Measurements from ENCODE around the gene GGT5.

The GGT5 gene

DNA sequence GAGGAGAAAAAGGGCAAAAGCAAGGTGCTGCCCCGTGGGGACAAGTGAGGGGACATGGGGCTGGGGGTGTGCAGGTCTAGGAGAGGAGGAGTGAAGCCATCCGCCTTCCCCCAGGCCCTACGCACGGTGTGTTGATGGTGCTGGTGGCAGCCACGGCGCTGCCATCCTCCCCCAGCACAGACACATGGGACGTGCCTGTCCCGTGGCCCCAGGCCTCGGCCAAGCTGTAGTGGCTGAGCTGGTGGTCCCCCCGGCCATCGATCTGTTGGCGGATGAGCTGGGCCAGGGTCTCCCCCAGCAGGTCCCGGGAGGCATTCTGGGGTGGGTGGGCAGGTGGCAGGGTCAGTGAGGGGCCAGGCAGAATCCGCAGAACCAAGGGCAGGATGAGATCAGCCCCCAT lies 18.9 kb downstream of the GGT5 start:
- H3K4me3 ChIP-seq (ENCODE audit: low read length) = no peak overlapping the region
- TF ChIP-seq, protein P1, sequence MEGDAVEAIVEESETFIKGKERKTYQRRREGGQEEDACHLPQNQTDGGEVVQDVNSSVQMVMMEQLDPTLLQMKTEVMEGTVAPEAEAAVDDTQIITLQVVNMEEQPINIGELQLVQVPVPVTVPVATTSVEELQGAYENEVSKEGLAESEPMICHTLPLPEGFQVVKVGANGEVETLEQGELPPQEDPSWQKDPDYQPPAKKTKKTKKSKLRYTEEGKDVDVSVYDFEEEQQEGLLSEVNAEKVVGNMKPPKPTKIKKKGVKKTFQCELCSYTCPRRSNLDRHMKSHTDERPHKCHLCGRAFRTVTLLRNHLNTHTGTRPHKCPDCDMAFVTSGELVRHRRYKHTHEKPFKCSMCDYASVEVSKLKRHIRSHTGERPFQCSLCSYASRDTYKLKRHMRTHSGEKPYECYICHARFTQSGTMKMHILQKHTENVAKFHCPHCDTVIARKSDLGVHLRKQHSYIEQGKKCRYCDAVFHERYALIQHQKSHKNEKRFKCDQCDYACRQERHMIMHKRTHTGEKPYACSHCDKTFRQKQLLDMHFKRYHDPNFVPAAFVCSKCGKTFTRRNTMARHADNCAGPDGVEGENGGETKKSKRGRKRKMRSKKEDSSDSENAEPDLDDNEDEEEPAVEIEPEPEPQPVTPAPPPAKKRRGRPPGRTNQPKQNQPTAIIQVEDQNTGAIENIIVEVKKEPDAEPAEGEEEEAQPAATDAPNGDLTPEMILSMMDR (conservative IDR thresholded peaks at IDR 0.05; ENCODE audit: low read depth, low read length) = no peak
- DNase-seq (ENCODE audit: low read depth) = no peak

DNA sequence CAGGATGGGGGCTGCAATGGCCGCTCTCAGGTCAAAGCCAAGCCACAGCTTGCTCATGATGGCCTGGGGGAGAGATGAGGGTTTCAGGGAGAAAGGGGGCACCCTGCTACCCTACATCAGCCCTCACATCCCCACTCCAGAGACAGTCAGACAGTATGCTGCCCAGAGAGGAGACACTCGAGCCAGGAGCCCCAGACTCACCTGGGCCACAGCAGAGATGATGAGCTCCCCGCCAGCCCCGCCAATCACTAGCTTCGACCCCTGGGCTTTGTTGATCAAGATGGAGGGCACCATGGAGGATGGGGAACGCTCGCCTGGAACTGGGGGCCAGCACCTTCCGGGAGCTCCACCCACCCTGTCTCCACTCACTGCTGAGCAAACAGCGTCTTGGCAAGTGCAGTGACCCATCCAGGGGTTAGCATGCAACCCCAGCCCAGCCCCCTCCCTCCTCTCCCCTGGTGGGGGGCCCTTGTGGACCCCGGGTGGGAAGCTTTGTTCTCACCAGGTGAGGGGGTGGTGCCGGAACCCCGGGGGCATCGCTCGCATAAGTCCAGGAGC lies 19.8 kb downstream of the GGT5 start:
- no peak for DNase-seq (ENCODE audit: low read depth)
- TF ChIP-seq, protein P1 (conservative IDR thresholded peaks at IDR 0.05; ENCODE audit: low read depth, low read length) = no peak
- H3K4me3 ChIP-seq (ENCODE audit: low read length) = no peak overlapping the region

DNA sequence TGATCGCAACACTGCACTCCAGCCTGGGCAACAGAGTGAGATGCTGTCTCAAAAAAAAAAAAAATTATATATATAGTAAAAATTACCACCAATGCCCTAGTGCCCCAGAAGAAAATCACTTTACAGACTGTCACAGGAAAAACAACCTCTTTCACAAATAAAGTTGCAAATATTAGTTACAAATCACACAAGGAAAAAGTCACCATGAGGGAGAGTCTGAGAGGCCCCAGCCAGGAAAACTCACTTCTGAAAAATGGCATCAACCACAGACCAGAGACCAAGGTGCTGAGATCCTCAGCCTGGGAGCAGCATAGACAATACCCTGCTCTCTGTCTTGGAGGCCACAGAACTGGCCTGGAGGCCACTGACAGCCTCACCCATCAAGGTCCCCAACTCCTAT lies 20.4 kb downstream of the GGT5 start:
- DNase-seq (ENCODE audit: low read depth) = no peak
- H3K4me3 ChIP-seq (ENCODE audit: low read length) = no peak overlapping the region
- TF ChIP-seq, protein P1 (conservative IDR thresholded peaks at IDR 0.05; ENCODE audit: low read depth, low read length) = no peak

DNA sequence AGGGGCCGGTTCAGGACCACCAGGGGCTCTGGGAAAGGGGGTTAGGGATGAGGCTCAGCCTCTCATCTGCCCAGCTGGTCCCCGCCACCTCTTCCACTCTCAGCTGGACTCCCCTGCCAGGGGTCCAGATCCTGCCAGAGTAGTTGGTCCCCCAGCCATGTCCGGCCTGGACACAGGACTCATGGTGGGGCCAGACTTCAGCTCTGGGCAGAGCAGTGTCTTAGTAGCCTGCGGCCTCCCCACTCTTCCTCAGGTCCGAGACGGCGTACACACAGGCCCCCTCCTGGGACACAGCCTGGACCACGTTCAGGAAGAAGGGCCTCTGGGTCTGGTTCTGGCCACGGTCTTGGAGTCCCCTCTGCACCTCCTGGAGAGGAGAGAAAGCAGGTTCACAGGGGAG lies 25.1 kb downstream of the GGT5 start:
- no peak for DNase-seq (ENCODE audit: low read depth)
- H3K4me3 ChIP-seq (ENCODE audit: low read length) = no peak overlapping the region
- TF ChIP-seq, protein P1 (conservative IDR thresholded peaks at IDR 0.05; ENCODE audit: low read depth, low read length) = no peak

DNA sequence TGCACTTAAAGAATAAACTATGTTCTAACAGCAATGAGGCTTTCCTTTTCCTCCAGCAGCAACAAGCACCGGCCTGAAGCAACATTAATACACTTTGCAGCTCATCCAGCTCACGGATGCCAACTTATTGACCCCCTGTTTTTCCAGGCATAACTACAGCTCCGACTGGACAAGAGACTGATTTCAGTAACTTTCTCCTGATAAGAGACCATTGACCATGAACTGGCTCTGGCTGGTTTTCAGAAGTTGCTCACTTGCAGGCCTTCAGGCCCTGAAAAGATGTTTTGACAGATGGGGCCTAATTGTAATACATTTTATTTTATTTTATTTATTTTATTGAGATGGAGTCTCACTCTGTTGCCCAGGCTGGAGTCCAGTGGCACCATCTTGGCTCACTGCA lies 27.5 kb downstream of the GGT5 start:
- TF ChIP-seq, protein P1 (conservative IDR thresholded peaks at IDR 0.05; ENCODE audit: low read depth, low read length) = no peak
- H3K4me3 ChIP-seq (ENCODE audit: low read length) = no peak overlapping the region

DNA sequence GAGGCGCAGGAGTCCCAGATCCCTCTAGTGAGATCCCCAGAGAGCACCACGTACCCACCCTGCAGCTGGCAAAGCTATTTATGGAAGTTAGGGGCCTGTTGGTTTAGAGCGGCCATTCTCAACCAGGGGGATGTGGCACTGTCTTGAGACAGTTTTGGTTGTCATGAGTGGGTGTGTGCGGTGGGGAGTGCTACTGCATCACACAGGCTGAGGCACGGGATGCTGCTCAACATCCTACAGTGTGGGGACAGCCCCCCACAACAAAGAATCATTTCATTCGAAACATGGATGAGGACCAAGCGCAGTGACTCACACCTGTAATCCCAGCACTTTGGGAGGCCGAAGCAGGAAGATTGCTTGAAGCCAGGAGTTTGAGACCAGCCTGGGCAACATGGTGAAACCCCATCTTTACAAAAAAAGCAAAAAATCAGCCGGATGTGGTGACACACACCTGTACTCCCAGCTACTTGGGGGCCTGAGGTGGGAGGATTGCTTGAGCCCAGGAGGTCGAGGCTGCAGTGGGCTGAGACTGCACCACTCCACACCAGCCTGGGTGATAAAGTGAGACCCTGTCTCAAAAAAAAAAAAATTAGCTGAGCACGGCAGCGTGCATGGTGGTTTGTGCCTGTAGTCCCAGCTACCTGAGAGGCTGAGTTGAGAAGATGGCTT lies 28.2 kb downstream of the GGT5 start:
- no peak overlapping the region for H3K4me3 ChIP-seq (ENCODE audit: low read length)
- TF ChIP-seq, protein P1 (conservative IDR thresholded peaks at IDR 0.05; ENCODE audit: low read depth, low read length) = no peak
- no peak for DNase-seq (ENCODE audit: low read depth)

More for the DNA sequence above, 27.5 kb downstream of the GGT5 start:
- DNase-seq (ENCODE audit: low read depth) = no peak
